GM10847 (cell line): ENCODE results near the gene ZNF146.
A peak's percentile ranks its signal among the peaks of the same experiment; 100 is the strongest.

ENCODE experiments used
- POLR2A ChIP-seq: IDR thresholded peaks from 2 replicates; pipeline ENCODE4 v1.6.1; 2011; ENCODE audit not compliant: insufficient read length; ENCODE audit errors: extremely low read depth

The ZNF146 gene

DNA sequence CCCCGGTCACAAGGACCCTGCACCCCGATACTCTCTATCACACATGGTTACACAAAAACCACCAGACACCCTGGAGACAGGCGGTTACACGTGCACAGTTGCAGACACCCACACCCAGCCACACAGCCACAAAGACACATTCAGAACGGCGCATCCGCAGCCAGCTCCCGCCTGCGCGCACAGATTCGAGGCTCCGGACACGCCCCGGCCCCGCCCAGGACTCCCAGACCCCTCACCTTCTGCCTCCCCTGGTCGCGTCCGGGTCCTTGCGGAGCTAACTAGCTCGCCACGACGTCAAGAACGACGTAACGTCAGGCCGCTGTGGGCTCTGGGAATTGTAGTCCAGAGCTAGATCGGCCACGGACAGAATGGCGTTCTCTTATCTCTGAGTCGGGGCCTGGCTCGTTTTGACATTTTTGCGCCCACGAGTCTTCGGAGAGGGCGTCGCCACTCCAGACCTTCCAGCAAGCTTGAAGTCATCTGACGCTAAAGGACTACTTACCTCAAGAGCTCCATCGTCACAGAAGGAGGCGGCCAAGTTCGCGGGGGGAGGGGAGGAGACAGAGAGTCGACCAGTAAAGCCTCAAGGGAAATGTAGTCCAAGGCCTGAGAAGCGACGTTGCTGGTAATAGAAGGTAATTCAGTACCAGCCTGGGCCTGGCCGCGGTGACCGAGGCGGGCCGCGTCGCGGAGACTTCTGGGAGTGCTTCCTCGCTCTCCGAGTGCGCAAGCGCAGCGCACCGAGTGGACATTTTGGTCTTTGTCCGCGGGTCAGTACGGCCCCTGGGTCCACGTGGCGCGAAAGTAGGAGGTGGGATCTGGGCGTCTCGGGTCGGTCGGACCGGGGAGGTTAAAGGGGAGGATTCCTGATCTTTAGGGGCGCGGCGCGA is at the start of gene ZNF146, which contains the start of gene ZNF565:
Gene ZNF146, plus strand, starts transcription at position 721 of the 890 bp plus-strand sequence. CDS start 21,335 bp downstream, outside the sequence.
Gene ZNF565, minus strand, starts transcription at position 280 of the 890 bp plus-strand sequence. CDS start 12,680 bp downstream, outside the sequence.
- TF ChIP-seq POLR2A, result peak; percentile 74

DNA sequence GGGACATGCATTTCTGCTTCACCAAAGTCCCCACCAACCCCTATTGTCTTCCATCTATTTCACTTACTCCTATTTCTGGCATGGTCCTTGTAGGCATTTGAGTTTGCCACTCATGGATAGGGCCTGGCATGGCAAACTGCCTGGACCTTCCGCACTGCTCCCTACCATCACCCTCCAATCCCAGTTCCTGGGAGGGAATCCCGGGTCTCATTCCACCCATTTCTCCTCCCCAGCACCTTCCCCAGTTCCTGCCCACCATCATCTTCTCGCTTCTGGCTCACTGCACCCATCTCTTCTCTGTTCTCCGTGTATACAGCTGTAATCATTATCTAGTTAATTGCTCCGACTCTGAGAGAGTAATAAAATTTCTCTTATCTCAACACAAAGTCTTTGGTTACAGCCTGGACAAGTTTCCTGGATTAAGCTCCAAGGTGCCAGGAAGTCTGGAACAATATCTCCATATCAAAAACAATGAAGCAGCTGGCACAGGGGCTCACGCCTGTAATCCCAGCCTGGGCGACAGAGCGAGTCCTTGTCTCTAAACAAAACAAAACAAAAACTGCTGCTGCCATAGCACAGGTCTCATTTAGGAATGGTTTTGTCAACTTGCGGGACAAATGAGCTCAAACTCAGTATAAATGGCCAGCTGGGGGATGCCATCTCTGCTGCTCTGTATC is 45.7 kb upstream of the ZNF146 start:
- no peak for TF ChIP-seq POLR2A

DNA sequence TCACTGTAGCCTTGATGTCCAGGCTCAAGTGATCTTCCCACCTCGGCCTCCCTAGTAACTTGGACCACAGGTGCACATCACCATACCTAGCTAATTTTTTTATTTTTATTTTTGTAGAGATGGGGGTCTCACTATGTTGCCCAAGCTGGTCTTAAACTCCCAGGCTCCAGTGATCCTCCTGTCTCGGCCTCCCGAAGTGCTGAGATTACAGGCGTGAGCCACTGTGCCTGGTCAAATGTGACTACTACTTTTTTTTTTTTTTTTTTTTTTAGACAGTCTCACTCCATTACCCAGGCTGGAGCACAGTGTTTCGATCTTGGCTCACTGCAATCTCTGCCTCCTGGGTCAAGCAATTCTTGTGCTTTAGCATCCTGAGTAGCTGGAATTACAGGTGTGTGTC is 42.1 kb upstream of the ZNF146 start:
- no peak for TF ChIP-seq POLR2A

DNA sequence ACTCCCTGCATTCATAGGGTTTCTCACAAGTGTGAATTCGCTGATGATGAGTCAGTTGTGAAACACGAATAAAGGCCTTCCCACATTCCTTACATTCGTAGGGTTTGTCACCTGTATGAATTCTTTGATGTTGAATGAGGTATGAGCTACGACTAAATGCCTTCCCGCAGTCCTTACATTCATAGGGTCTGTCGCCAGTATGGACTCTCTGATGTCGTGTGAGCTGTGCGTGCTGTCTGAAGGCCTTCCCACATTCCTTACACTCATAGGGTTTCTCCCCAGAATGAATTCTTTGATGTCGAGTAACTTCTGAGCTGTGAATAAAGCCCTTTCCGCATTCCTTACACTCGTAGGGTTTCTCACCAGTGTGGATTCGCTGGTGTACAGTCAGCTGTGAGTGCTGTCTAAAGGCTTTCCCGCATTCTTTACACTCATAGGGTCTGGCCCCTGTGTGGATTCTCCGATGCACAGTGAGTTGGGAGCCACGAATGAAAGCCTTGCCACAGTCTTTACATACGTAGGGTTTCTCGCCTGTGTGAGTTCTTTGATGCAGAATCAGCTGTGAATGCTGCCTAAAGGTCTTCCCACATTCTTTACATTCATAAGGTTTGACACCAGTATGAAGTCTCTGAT is 32.2 kb upstream of the ZNF146 start:
- TF ChIP-seq POLR2A, result no peak

DNA sequence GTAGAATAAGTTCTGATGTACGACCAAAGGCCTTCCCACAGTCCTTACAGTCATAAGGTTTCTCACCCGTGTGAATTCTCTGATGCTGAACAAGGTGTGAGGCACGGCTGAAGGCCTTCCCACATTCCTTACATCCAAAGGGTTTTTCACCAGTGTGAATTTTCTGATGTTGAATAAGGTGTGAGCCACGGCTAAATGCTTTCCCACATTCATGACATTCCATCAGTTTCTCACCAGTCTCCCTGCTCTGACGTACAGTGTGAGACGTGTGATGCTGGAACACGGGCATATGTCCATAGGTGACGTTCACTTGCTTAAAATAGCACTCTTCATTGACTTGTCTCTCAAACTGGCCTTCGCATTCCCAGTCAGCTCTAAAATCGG is 31.7 kb upstream of the ZNF146 start:
- TF ChIP-seq POLR2A, result no peak

DNA sequence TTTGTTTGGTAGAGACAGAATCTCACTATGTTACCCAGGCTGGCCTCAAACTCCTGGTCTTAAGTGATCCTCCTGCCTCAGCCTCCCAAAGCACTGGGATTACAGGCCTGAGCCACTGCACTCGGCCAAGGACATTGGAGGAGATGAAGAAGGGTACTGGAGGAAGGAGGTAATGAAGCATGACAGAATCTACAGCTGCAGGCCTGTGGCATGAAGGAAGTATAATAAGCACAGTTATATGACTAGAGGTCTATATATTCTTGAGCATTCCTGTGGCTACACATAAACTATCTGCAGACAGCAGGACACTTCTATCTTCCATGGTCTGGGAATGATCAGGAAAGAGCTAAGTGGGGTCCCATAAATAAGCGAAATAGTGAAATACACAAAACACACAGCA is 18.7 kb upstream of the ZNF146 start:
- no peak for TF ChIP-seq POLR2A

DNA sequence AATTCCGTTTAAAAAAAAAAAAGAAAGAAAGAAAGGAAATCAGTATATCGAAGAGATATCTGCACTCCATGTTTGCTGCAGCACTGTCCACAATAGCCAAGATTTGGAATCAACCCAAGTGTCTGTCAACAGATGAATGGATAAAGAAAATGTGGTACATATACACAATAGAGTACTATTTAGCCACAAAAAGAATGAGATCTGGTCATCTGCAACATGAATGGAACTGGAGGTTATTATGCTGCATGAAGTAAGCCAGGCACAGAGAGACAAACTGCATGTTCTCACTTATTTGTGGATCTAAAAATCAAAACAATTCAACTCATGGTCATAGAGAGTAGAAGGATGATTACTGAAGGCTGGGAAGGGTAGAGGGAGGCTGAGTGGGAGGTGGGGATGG is 16.8 kb upstream of the ZNF146 start:
- TF ChIP-seq POLR2A, result no peak

DNA sequence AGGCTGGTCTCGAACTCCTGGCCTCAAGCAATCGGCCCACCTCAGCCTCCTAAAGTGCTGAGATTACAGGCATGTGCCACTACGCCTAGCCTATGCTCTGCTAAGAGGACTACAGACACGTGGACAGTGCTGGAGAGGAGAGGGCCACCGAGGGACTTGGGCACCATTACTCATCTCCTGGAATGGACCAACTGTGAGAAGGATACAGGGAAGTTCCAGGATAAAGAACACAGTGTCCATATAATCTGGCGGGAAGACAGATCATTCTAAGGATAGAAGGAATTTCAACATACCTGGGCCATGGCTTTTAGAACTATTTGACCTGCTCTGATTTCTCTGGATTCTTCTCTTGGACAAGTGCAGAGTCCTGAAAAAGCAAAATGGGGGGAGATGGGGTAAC is 13.2 kb upstream of the ZNF146 start:
- TF ChIP-seq POLR2A, result no peak

DNA sequence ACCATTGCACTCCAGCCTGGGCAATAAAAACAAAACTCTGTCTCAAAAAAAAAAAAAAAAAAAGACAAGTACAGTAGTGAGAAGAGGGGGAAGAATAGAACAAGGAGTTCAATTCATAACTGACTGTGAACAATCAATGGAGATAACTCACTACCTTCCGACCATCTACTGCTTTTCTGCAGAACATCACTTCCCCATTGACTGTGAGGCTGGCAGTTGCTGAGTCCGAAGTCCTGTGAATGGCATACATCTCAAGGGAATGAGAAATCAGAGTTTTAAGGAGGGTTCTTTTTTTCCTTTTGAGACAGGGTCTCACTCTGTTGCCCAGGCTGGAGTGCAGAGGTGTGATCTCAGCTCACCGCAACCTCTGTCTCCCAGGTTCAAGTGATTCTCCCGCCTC is 11.6 kb upstream of the ZNF146 start:
- no peak for TF ChIP-seq POLR2A

DNA sequence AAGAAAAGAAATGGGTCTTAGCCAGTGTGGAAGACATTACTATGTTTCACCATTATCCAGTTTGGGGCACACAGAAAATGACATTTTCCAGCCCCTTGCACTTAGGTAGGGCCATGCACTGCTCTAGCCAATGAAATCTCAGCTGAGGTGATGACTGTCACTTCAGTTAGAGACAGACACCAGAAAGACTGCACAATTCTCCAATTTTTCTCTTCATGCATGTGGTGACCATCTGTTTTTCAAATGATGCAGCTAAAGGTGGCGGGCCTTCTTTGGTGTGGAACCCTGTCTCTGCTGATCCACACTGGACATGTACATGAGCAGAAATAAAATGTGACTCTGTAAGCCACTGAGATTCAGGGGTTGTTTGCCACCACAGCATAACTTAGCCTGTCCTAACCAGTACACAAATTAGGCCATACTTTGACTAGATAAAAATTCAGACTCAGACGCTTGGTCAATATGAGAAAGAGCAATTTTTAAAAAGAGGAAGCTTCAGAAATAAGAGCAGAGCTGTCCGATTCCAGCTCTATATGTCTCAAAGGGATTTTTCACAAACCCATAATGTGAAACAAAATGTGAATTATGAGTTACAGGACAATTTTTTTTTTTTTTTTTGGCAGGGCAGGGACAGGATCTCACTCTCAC is 7.2 kb upstream of the ZNF146 start:
- TF ChIP-seq POLR2A, result no peak

DNA sequence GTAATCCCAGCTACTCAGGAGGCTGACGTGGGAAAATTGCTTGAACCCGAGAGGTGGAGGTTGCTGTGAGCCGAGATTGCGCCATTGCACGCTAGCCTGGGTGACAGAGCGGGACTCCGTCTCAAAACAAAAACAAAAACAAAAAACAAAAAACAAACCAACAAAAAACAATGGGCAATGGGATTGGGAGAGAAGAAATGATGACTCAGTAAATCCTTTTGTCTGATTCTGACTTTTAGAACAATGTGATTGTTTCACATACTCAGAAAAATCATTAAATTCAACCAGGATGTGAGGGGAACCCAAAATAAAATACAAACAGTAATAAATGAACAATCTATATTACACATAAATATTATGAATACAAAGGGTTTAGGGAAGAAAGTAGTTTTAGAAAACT is 5.5 kb upstream of the ZNF146 start:
- TF ChIP-seq POLR2A, result no peak

DNA sequence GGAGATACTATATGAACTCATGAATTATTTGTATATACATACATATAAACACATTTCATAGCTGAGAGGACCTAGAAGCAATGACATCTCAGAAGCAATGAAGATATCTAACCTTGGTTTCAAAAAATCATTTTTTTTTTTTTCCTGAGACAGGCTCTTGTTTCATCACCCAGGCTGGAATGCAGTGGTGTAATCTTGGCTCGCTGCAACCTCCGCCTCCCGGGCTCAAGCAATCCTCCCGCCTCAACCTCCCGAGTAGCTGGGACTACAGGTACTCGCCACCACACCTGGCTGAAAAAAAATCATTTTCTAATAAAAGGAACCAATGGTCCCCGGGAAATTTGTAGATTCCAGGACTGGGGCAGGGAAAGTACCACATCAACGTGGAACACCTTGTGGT is 4.4 kb upstream of the ZNF146 start:
- TF ChIP-seq POLR2A, result no peak

DNA sequence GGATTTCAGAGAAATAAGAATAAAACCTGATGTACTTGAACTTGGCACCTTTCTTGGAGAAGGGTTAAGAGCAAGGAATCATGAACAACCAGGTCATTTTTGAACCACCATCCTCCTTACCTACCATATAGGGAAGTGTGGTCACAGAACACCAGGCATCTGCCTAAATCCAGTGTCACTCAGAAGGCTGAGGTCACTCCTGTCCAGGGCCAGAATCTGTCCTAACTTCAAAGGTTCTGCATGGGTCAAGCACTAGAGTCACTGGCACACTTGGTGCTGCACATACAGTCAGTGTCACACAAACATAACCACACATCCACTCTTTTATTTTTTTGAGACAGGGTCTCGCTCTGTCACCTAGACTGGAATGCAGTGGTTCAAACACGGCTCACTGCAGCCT is 2.0 kb upstream of the ZNF146 start:
- no peak for TF ChIP-seq POLR2A

DNA sequence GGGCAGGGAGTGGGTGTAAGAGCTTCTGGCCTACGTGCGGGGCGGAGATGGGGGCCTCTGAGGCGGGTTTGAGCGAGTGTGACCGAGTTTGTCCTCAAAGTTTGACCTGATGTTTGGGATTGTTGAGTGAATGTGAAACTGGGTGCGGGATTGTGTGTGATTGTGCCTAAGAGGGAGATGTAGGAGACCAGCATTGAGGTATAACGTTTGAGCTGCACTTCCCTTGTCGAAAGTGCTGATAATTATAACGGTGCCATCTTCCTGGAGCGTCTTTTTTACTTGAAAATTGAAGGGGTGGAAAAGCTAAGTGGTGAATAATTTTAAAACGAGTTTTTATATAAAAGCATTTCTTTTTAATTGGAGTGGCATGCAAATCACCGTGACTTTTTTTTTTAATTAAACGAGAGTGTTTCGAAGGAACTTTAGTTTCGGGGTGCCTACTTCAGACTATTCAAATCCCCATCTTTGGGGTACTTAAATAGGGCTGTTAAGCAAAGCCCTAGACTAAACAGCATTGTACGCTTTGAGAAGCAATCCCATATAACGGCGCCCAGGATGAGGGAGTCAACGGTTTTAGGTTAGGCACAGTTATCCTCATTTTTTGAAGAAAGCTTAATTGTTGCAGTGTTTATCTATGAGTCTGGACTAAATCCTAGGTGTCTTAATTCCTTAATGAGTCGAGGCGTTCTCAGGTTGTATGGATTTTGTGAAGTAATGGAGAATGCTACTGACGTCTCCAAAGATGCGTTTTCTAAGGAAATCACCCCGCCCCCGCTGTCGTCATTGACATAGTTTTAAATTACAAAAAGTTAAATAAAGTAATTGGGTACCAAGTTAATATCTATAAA is 594 bp downstream of the ZNF146 start:
- TF ChIP-seq POLR2A, result no peak
